HG03280 (cell line): ENCODE data around the gene COL4A2.

Source experiments
- ATAC-seq: cut with Tn5 transposase; IDR thresholded peaks from one replicate; pipeline ENCODE4 v1.9.1; 2021; ENCODE audit warnings: mild to moderate bottlenecking, moderate library complexity; ENCODE audit not compliant: unreplicated experiment

COL4A2 gene

DNA sequence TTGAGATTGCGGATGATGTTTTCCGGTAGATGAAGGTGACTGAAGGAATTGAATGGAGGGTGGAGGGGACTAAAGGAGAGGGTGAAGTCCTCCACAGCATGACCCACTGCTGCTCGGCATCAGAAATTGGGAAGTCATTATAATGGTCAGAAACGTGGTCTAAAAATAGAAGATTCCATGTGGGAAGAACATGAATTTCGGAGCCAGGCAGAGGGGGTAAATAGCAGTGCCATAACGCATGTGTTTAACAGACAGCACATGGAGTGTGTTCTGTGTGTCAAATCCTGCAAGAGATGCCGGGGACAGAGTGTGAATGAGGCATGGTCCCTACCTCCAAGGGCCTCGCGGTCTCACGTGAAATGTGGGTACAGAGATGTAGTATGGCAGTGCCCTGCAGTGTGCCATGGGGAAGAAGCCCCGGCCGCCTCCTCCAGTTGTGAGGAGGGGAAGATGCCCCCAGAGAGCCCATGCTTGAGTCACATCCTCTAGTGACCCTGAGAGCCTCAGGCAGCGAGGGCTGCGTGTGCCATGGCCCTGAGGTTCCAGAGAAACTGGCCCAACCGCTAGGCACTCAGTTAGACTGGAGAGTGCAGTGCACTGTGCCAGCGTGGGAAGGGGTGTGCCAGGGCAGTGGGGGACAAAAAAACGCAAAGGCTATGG, 106.1 kb downstream of the COL4A2 start:
- no peak for ATAC-seq

DNA sequence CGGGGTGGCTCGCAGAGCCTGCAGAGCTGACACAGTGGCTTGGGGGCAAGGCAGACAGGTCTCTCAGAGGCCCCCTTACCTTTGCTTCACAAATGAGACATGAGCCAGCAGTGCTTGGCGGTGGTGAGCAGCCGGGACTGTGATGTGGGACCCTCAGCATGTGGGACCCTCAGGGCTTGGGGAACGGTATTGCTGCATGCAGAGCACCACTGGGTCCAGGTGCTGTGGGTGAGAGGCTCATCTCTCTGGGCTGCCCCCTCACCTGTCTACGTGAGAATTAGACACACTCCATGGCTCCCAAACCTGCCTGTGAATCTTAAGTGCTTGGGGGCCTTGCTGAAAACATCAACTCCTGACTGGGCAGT, 106.6 kb downstream of the COL4A2 start:
- no peak for ATAC-seq

DNA sequence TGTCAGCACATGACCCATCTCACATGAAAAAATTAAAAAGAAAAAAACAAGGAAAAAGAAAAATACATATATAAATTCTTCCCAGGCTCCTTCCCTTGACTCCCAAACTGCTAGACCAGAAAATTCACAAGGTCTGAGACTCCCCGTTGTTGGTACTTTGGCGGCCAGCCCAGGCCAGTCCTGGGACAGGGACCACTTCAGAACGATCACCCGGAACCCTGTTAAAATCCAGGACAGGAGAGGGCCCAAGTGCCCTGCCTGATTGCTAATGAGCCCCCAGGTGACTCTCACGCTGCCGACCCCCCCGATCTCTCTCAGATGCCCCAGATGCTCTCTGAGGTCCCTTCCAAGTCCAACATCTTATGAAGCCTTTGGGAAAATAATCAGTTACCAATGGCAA, 107.2 kb downstream of the COL4A2 start:
- ATAC-seq = no peak

DNA sequence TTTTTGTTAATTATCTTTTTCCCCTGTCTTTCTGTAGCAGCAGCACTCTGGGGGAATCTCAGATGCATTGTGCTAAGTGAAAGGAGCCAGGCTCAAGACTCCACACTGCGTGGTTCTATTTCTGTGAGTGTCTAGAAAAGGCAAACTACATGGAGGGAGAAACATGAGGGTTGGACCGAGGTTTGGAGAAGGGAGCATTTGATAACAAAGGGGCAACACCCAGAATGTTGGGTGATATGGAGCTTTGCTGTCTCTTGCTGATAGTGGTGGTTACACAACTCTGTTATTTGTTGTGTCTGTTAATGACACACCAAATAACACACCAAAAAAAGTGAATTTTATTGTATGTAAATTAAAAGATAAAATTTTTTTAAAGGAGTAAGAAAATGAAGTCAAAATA, 107.8 kb downstream of the COL4A2 start:
- ATAC-seq = no peak

DNA sequence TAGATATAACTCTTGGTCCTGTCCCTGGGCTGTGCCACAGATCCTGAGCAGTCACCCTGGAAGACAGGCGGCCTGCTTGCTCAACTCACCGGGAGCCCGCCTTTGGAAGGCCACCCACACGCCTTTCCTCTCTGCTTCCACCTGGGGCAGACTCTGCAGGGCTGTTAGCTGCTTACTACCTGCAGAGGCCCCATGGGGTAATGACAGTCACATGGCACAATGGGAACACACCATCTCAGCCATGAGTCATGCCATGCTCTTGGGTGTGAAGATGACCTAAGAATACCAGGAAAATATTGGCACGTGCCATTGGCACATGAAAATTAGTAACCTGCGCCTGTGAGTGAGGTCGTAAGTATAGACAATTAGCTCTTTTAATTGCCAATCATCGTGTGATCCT, 108.6 kb downstream of the COL4A2 start:
- ATAC-seq = no peak

DNA sequence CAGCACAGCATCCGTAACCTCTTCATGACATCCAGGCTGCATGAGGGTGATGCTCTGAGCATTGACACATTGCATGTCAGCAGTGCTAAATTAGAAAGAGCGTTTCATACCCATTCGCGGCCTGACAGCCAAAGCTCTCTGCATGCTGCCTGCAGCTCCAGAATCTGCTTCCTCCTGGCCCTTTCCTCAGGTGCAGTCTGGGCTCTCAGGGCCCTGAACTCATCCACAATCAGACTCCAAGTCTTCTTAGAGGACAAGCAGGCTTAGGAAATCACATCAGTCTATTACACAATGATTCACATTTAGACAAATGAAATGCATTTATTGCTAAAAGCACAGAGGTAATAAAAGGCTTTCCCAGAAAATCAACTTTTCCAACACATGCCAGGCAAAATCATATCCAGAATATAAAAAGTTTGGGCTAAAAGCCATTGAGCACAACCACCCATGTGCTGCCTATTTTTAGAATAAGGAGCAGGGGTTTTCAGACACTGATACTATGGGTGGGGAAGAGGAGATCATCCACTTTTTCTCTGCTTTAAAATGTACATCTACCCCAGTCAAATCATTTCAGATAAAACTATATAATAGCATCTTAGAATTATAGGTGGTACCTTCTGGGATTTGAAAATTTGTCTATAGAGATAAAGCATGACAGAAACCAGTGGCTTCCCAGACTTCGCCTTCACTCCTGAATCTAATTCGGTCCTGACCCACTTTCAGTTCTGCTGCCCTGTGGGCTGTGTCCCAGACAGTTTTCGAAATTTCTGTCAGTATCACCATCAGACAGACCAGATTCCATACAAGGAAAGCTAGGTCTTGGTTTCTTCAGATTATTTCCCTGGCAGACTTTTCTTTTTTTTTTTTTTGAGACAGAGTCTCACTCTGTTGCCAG, 109.3 kb downstream of the COL4A2 start:
- no peak for ATAC-seq

DNA sequence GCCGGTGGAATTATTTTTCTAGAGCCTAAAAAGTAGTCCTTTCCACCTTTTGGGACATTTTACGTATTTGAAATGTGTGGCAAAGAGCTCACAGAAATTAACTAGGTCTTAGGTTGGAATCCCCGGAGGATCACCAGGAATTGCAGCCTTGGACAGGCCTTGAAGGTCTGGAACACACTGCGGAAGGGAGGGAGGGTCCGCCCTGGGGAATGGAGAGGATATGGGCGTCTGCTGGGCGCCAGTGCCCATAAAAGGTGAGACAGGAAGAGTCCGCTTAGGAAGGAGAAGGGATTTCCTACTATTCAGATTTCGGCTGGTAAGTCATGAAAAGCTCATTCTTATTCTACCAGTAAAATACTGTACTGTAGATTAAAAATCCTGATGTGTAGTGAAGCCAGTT, 111.9 kb downstream of the COL4A2 start:
- no peak for ATAC-seq

DNA sequence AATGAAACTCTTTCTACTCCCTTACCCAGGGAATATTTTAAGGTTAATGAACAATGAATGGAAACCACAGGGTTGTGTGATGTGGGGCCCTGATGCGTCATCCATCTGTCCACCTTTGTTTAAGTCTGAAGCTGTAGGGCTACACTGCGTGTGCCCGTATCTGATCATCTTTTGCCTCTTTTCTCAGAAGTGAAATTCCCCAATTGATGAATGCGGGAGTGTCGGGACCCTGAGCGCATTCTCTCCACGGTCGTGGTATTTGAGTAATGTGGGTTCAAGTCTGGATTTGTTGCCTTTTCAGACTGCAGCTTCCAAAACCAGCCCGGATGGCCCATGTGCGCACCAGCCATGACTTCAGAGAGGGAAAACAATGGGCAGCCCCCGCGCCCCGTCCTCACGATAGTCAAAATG, 112.3 kb downstream of the COL4A2 start:
- ATAC-seq = no peak

DNA sequence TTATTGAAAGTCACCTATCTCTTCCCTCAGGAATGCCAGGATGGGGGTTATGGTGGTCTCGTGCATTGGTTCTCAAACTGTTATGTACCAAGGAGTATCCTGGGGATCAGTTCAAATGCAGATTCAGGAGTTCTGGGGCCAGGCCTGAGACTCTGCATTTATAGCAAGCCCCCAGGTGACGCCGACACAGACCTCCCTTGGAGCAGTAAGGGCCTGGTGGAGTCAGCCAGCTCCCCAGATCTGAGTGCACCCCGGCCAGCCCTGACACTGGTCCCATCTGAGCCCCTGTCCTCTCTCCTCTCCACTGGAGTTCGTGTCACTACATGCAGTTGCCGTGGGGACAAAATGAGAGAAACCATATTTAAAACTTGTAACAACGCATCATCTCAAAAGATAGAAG, 112.9 kb downstream of the COL4A2 start:
- no peak for ATAC-seq

DNA sequence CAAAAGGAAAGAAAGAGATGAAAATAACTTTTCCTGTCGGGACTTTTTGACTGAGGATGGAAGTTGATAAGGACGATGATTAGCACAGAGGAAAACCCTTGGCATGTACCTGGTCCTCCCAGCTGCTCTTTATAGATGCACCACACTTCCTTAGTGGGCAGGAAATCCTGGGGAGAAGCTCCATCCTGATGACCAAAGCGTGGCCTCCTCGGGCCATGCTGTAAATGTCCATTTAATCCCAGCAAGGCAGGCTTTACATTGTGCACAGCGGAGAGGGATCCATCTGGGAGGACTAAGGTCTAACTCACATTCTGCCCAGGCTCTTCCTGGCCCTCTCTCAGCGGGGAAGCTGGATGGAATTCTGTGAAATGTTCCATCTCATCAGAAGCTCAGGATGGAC, 113.5 kb downstream of the COL4A2 start:
- ATAC-seq = no peak

DNA sequence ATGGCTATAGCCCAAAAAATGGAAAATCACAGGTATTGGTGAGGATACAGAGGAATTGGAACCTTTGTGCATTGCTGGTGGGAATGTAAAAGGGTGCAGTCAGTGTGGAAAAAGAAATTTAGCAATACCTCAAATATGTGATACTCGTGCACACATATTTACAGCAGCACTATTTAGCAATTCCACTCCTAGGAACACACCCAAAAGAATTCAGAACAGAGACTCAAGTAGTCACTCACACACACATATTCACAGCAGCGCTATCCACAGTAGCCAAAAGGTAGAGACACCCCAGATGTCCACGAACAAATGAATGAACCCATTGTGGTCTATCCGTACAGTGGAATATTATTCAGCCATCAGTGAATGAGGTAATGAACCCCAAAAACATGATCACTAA, 114.0 kb downstream of the COL4A2 start:
- no peak for ATAC-seq

DNA sequence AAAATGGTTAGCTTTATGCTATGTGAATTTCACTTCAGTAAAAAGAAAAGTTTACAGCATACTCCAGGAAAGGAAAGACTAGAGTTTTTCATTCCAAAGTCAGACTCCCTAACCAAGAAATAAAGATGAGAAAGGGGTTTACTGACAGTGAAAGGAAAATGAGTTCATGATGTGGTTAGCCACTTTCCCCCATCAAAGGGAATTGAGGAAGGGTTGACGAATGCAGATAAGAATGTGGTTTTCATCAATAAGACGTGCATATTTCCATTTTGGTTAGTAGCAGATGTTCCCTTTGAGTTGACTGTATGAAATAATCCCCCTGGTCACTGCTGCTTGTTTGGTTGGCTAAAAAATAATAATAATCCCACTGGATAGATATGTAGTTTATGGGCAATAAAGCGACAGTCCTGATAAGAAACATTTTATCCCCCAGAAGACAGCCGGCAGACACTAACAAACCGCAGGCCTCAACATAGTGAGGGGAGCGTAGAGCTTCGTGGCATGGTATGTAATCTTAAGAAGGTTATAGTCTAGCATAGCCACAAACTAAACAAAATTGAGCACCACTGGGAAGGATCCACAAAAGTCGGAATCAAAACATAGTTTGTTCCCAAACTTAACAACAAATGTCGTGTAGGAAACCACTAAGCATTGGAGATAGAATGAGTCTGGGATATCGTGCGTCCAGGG, 114.8 kb downstream of the COL4A2 start:
- no peak for ATAC-seq

DNA sequence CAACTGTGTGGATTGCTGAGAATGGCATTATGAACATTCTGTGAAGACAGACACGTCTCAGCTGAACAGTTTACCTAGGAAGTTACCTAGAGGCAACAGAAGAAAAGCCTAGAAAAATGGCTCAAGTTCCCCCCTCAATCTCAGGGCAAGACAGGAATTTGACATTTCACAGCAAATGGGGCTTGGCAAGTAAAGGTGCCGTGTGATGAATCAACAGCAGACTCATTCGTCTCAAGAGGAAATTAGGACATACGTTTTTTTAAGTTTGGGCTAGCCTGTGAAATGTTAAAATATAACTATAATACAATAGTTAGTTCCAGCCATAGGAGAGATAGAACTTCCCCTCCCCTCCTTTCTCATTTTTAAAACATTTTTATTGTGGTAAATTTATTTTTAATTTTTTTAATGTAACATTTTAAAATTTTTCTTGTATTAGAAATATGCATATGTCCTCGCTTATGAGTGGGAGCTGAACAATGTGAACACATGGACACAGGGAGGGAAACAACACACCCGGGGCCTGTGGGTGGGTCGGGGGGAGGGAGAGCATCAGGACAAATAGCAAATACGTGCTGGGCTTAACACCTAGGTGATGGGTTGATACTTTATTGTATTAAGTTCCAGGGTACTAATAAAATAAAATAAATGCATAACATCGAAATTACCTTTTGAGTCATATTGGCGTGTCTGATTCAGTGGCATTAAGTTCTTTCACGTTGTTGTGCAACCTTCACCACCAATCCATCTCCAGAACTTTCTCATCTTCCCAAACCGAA, 116.0 kb downstream of the COL4A2 start:
- ATAC-seq = no peak

DNA sequence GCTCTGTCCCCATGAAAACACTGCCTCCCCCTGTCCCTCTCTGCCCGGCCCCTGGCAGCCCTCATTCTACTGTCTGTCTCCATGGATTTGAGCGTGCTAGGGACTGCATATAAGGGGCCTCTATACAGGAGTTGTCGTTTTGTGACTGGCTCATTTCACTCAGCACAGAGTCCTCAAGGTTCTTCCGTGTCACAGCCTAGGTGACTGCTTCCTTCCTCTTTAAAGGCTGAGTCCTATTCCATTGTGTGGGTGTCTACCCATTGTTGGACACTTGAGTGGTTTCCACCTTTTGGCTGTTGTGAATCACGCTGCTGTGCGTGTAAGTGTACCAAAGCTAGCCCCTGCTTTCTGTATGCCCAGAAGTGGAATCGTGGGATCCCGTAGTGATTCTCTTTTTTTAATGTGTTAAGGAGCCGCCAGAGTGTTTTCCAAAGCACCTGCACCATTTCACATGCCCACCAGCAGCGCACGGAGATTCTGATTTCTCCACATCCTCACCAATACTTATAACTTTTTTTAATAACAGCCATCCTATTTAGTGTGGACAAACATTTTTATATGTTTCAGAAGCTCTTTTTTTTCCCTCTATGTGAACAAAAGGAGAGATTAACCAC, 116.7 kb downstream of the COL4A2 start:
- ATAC-seq = no peak

DNA sequence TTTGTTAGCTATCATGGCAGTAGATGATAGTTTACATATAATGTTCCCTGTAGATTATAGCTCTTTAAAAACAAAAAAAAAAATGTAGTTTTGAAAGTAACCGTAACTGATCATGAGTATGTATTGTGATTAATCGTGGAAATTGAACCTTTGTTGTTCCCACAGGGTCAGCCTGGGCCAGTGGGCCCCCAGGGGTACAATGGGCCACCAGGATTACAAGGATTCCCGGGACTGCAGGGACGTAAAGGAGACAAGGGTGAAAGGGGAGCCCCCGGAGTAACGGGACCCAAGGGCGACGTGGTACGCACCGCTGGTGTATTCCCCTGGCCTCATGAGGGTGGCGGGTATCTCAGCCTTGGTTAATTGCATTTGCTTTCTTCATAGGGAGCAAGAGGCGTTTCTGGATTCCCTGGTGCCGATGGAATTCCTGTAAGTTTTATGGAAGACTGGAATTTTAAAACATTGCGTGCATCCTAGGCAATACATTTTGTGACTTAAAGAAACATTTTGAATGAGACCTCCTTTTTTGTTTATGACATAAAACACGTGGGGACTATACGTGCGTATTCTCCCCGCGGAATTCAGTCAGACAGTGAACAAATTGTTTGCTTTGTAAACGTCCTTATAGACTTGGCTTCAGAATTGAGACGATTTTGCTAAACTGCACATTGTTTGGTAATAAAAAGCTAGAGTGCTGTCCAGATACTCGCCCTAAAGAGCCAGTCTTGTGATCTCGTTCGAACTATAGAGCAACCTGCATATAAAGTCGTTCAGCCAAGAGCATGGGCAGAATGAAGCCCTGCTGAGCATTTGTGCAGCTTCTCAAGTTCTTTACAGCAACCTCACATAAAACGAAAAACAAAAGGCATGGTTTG, 117.7 kb downstream of the COL4A2 start:
- no peak for ATAC-seq

DNA sequence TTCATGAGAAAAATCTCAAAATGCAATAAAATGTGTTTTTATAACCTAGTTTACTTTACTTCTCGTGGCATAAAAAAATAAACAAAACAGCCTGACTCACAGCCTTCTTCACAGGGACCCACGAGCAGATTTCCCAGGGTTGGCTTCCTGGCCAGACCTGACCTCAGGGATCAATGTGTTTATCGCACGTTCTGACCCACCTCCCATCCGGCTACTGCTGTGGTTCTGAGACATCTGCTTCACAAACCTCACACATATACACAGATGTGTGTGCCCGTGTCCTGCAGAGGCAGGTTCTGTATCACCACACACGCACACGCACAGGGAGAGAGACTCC, 118.3 kb downstream of the COL4A2 start:
- no peak for ATAC-seq

DNA sequence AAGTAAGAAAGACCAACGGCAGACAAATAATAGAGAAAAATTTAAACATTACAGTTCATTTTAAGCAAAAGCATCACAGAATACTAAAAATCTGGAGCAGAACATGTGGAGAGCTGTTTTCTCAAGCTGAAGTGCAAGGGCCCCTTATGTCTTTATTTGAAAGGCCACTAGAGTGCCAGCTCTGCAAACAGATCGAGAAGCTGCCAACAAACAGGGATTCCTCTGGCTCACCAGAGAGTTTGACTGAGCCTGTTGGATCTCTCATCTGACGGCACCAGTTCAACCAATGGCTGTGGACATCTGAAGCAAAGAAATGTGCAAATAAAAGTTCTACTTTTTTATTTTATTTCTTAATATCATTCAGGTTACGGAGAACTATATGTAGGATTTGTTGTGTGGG, 119.7 kb downstream of the COL4A2 start:
- ATAC-seq = no peak

DNA sequence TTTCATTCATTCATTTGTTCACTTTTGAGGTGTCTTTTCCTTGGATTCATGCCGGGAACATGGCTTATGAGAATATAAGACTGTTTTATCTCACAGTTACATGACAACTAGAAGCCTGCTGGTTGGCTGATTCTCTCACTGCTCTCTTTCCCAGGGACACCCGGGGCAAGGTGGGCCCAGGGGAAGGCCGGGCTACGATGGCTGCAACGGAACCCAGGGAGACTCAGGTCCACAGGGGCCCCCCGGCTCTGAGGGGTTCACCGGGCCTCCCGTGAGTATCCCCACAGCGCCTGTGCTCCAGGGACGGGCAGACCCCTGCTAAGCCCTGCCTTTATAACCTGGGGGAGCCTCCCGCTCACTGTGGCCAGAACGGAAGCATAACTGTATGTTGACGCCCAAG, 121.2 kb downstream of the COL4A2 start:
- ATAC-seq = no peak

DNA sequence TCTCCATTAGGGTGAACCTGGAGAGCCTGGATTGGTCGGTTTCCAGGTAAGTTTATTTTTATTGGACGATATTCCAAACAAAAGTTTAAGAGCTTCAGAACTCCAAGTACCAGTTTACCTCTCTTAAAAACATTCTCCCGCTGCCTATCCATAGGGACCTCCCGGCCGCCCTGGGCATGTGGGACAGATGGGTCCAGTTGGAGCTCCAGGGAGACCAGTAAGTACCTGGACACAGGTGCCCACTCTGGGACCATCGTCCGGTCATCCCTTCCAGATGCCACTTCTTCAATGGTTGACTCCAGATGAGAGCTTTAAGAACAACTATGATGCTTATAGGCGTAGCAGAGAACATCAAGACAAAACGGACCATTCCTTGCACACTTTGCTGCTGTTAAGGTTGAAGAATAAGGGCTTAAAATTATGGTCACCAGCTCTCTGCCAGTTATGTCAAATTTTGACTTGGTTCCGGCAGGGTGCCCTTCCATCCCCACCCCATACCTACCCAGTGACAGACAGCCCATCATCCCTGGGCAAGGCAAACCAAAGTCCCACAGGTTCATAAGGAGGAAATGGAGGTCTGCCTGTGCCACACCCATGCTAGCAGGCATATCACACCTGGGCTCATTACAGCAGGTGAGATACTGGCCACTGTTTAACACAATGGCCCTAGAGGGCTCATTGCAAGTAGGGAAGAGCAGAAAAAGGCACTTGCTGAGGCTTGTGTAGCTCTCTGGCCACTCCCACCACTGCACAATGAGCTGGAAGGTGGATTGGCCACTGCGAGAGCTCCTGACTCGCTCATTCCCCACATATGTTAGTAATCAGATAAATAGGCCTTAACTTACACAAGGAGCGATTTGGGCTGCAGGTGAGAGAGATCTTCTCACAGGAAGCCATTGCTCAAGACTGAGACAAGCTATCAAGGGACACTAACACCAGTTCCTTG, 123.6 kb downstream of the COL4A2 start:
- ATAC-seq = no peak
